K562 (cell line): ENCODE data around the gene TSPAN3. TPM values are rescaled to one million over a fixed set of nuclear protein-coding genes. Genes with fewer than 3 reads are reported as not detected.

ENCODE experiments used
- ATAC-seq: fragments of 200-7000 bp; cut with Tn5 transposase; 3 replicates; pipeline ENCODE4 v1.9.1; 2020; ENCODE audit warnings: moderate library complexity
- BruUV-seq: library from RNA; stranded (reverse); fragments of 400-500 nt; replicated peaks from 2 replicates; lab custom pipeline; 2021; lab: Mats Ljungman, UMichigan
- CTCF ChIA-PET: fragments of 300-600 bp; formaldehyde crosslinking; extraction: SDS; loops from one replicate; lab custom pipeline; 2021; ENCODE audit warnings: low intra/inter-chr PET ratio; lab: Yijun Ruan, JAX
- POLR2A ChIA-PET: fragments of 300-600, 350-650 bp; sonication (Branson Sonifier 250); formaldehyde crosslinking; extraction: SDS; loops from one replicate; lab custom pipeline; 2021; ENCODE audit warnings: antibody characterized with exemption, inconsistent platforms; lab: Yijun Ruan, JAX
- DNase-seq, 4 experiments: peaks; one replicate each; pipeline versions ENCODE4 v3.0.0 to v3.0.0-alpha.2; 2011 to 2018; ENCODE audit warnings: low spot score in 3 of 4, mixed read lengths in 3 of 4; ENCODE audit errors: extremely low read depth in 1 of 4
- FAIRE-seq: peaks from 2 replicates; lab custom pipeline; 2011; peaks lifted over from hg19 to GRCh38; lab: Jason Lieb, UNC
- H2AFZ ChIP-seq: 2 replicates; pipeline ENCODE4 v1.6.0; 2011; ENCODE audit warnings: low read depth, low read length, control low read depth, inconsistent platforms
- H3K27ac ChIP-seq: fragments of 200-600 bp; 3 replicates; pipeline ENCODE4 v1.8.0; 2011; ENCODE audit warnings: low read depth, mild to moderate bottlenecking, control low read depth, inconsistent platforms, low read length, moderate library complexity, mixed read lengths; ENCODE audit errors: extremely low read depth
- H3K27me3 ChIP-seq, 2 experiments: fragments of 300-600 bp in 1 of 2; 2 replicates in 1 of 2; 3 replicates in 1 of 2; pipeline versions ENCODE4 v1.6.0 to v1.8.0; 2011; ENCODE audit warnings: inconsistent platforms in 2 of 2, low read length in 2 of 2, mild to moderate bottlenecking in 1 of 2, mixed read lengths in 1 of 2, moderate library complexity in 1 of 2; ENCODE audit not compliant: control insufficient read depth in 2 of 2, insufficient read depth in 2 of 2
- H3K36me3 ChIP-seq: fragments of 300-600 bp; 3 replicates; pipeline ENCODE4 v1.8.0; 2011; ENCODE audit warnings: mild to moderate bottlenecking, low read length, inconsistent platforms; ENCODE audit not compliant: control insufficient read depth, insufficient read depth
- H3K4me1 ChIP-seq, 2 experiments: fragments of 200-600 bp in 1 of 2; replicated peaks in 1 of 2; 2 replicates in 1 of 2; 3 replicates in 1 of 2; pipeline versions ENCODE4 v1.5.1 to v1.8.0; 2011; ENCODE audit warnings: inconsistent platforms in 2 of 2, low read length in 2 of 2, mild to moderate bottlenecking in 1 of 2, mixed read lengths in 1 of 2, moderate library complexity in 1 of 2; ENCODE audit not compliant: control insufficient read depth in 2 of 2, insufficient read depth in 2 of 2
- H3K4me2 ChIP-seq: 2 replicates; pipeline ENCODE4 v1.6.1; 2011; ENCODE audit warnings: low read length, control low read depth, inconsistent platforms, mixed read lengths; ENCODE audit not compliant: insufficient read depth
- H3K4me3 ChIP-seq: fragments of 200-600 bp; sonication (generic), shearing (Covaris generic); 2 replicates; pipeline ENCODE4 v1.5.1; 2016; ENCODE audit warnings: control low read depth, inconsistent platforms
- H3K79me2 ChIP-seq: fragments of 200-600 bp; 3 replicates; pipeline ENCODE4 v1.8.0; 2011; ENCODE audit warnings: low read length, inconsistent platforms; ENCODE audit not compliant: control insufficient read depth, insufficient read depth
- H3K9ac ChIP-seq, 2 experiments: 2 replicates each; pipeline versions ENCODE4 v1.6.0 to v1.6.1; 2011; ENCODE audit warnings: low read depth in 2 of 2, low read length in 2 of 2, control low read depth in 1 of 2, inconsistent platforms in 1 of 2, mild to moderate bottlenecking in 1 of 2, mixed read lengths in 1 of 2; ENCODE audit not compliant: insufficient read depth in 1 of 2
- H3K9me1 ChIP-seq: one replicate; pipeline ENCODE4 v1.6.0; 2011; ENCODE audit warnings: inconsistent platforms, mild to moderate bottlenecking, low read length, moderate library complexity; ENCODE audit not compliant: control insufficient read depth, insufficient read depth
- H3K9me3 ChIP-seq: replicated peaks from 2 replicates; pipeline ENCODE4 v1.5.1; 2011; ENCODE audit warnings: low read depth, low read length, inconsistent platforms; ENCODE audit not compliant: control insufficient read depth, insufficient read depth
- H4K20me1 ChIP-seq: replicated peaks from 2 replicates; pipeline ENCODE4 v1.6.1; 2011; ENCODE audit warnings: low read length, inconsistent platforms, mixed read lengths; ENCODE audit not compliant: control insufficient read depth, insufficient read depth
- ATF1 ChIP-seq, 2 experiments: fragments of 450-650 bp in 1 of 2; IDR thresholded peaks; 2 replicates each; pipeline ENCODE4 v1.6.1; 2016; ENCODE audit warnings: missing compliant biosample characterization in 1 of 2, missing genetic modification characterization in 1 of 2
- DNMT1 ChIP-seq: fragments of 450-650 bp; IDR thresholded peaks from 2 replicates; pipeline ENCODE4 v1.6.1; 2016; ENCODE audit warnings: antibody characterized with exemption, mild to moderate bottlenecking
- KAT2B ChIP-seq: IDR thresholded peaks from one replicate; pipeline ENCODE4 v1.6.1; 2012; ENCODE audit warnings: low read depth, mild to moderate bottlenecking, control low read depth, inconsistent platforms, low read length, moderate library complexity
- NFE2L1 ChIP-seq: fragments of 450-650 bp; IDR thresholded peaks from 2 replicates; pipeline ENCODE4 v1.6.1; 2016; ENCODE audit warnings: missing genetic modification characterization, low read depth, mild to moderate bottlenecking, missing compliant biosample characterization, moderate library complexity, borderline replicate concordance
- NR2C2 ChIP-seq, 2 experiments: fragments of 200-800 bp in 1 of 2; sonication (Bioruptor generic) in 1 of 2; sonication (generic) in 1 of 2; formaldehyde crosslinking in 1 of 2; IDR thresholded peaks; 2 replicates each; pipeline versions ENCODE4 v1.6.1 to v1.8.0; 2016 to 2022; ENCODE audit warnings: mild to moderate bottlenecking in 1 of 2, missing compliant biosample characterization in 1 of 2, missing genetic modification characterization in 1 of 2, missing genetic modification reagents in 1 of 2
- RBM25 ChIP-seq: fragments of 200-400 bp; formaldehyde crosslinking; IDR thresholded peaks from 2 replicates; pipeline ENCODE4 v1.6.1; 2018; ENCODE audit warnings: low read length, low read depth, moderate library complexity; ENCODE audit not compliant: severe bottlenecking
- SLC30A9 ChIP-seq: fragments of 250-450 bp; sonication (Bioruptor Pico); IDR thresholded peaks from 2 replicates; pipeline ENCODE4 v1.8.0; 2022; ENCODE audit warnings: mild to moderate bottlenecking, moderate library complexity
- SRSF7 ChIP-seq: fragments of 200-400 bp; formaldehyde crosslinking; optimal IDR thresholded peaks from 2 replicates; pipeline ENCODE3; 2017; ENCODE audit warnings: mild to moderate bottlenecking, low read depth, low read length
- ZNF121 ChIP-seq: sonication (generic); formaldehyde crosslinking; conservative IDR thresholded peaks from 2 replicates; pipeline ENCODE4 v1.8.0; 2022; ENCODE audit warnings: missing genetic modification reagents
- ZNF76 ChIP-seq: fragments of 250-450 bp; sonication (Bioruptor Pico); IDR thresholded peaks from 2 replicates; pipeline ENCODE4 v1.4.0; 2020; ENCODE audit warnings: mild to moderate bottlenecking, moderate library complexity, borderline replicate concordance
- in situ Hi-C: fragments of 300-500 bp; cut with MboI; formaldehyde crosslinking; loops from 4 replicates; pipeline ENCODE4 v1.15.0; 2018; ENCODE audit warnings: inconsistent platforms, mixed read lengths
- intact Hi-C: fragments of 100-400 bp; cut with micrococcal nuclease; formaldehyde crosslinking; loops from 2 replicates; pipeline ENCODE4 v1.14.2; 2022
- polyA plus RNA-seq, 8 experiments: library from polyadenylated mRNA; depleted of rRNA in 4 of 8; stranded (reverse) in 5 of 8; unstranded in 3 of 8; fragments of >200 nt; fragmentation: Nextera tagmentation in 2 of 8; fragmentation: Illumina TruSeq in 1 of 8; extraction: Ambion mirVana in 2 of 8; extraction: Trizol in 1 of 8; gene quantifications; 2 replicates each; pipeline versions ENCODE4 v1.2.1 to v1.2.3, GENCODE V29; 2011 to 2014; ENCODE audit warnings: inconsistent platforms in 1 of 8, missing spikeins in 1 of 8
- total RNA-seq, 7 experiments: library from RNA; depleted of rRNA in 6 of 7; stranded (reverse); fragments of >200 nt in 6 of 7; fragmentation: Illumina TruSeq in 2 of 7; extraction: Trizol in 2 of 7; gene quantifications; 2 replicates each; pipeline versions ENCODE4 v1.2.1 to v1.2.3, GENCODE V29; 2011 to 2021; ENCODE audit warnings: low replicate concordance in 1 of 7
- TF ChIP-seq, protein P1 (sequence below): fragments of 250-450 bp; sonication (Bioruptor Pico); IDR thresholded peaks from 2 replicates; pipeline ENCODE4 v1.8.0; 2022; ENCODE audit warnings: inconsistent platforms
- TF ChIP-seq, protein P2 (sequence below): fragments of 450-650 bp; IDR thresholded peaks from 2 replicates; pipeline ENCODE4 v1.6.1; 2017; ENCODE audit warnings: antibody characterized with exemption

TSPAN3 gene
- total and polyA plus RNA-seq, 9 of the 15 experiments (the other 6 are each of a cell fraction or from before 2014, with no cell fraction given), result 14.3 to 144 (median 71.1) TPM

GRCh38 chr15:77063249-77063648, 7.7 kb downstream of the TSPAN3 start:
- FAIRE-seq (no peak), ATAC-seq (no peak), DNase-seq (no peak)
- no TSS peak for BruUV-seq
- ChIA-PET CTCF (no interaction called here), POLR2A (no interaction called here)
- H3K9me1 ChIP-seq, result peaks cover 3% of the 10 kb centered on the region
- in situ Hi-C loops, result no loop called here
- H3K27ac ChIP-seq, result no peak overlapping the region
- H4K20me1 ChIP-seq, result 0 out of 2 replicates have a peak, but pooled peaks cover 7% of the 10 kb centered on the region
- H2AFZ ChIP-seq, result no peak overlapping the region
- no peak overlapping the region for H3K4me3 ChIP-seq
- no peaks in the 10 kb centered on the region for H3K9me3 ChIP-seq
- no peak overlapping the region for H3K9ac ChIP-seq
- H3K79me2 ChIP-seq, result peaks cover 44% of the 10 kb centered on the region
- H3K27me3 ChIP-seq, result no peaks in the 10 kb centered on the region
- no peak overlapping the region for H3K4me2 ChIP-seq
- TF ChIP-seq RBM25, result peak; percentile 31
- TF ChIP-seq SLC30A9 (CRISPR knock-in tag), result no peak
- TF ChIP-seq ZNF76, result no peak
- peak; percentile 74 for TF ChIP-seq ZNF121 (CRISPR knock-in tag)
- TF ChIP-seq NR2C2 (CRISPR knock-in tag; IDR thresholded peaks at IDR 0.05), result no peak
- TF ChIP-seq NR2C2 (tag; IDR thresholded peaks at IDR 0.05), result no peak
- no peak for TF ChIP-seq NFE2L1
- peaks cover 5 to 27% of the 10 kb centered on the region in 2 experiments for H3K4me1 ChIP-seq
- H3K36me3 ChIP-seq, result peaks cover 2% of the 10 kb centered on the region; the same call in 1 of the 3 replicates
- intact Hi-C loops, result no loop called here

GRCh38 chr15:77060546-77060945, 10.4 kb downstream of the TSPAN3 start:
- H3K4me2 ChIP-seq, result no peak overlapping the region
- H3K9ac ChIP-seq, result no peak overlapping the region
- ChIA-PET POLR2A (no interaction called here), CTCF (no interaction called here)
- no peaks in the 10 kb centered on the region for H3K27me3 ChIP-seq
- in situ Hi-C loops, result no loop called here
- H3K9me3 ChIP-seq, result no peaks in the 10 kb centered on the region
- no peak for TF ChIP-seq SRSF7
- TF ChIP-seq, protein P1, sequence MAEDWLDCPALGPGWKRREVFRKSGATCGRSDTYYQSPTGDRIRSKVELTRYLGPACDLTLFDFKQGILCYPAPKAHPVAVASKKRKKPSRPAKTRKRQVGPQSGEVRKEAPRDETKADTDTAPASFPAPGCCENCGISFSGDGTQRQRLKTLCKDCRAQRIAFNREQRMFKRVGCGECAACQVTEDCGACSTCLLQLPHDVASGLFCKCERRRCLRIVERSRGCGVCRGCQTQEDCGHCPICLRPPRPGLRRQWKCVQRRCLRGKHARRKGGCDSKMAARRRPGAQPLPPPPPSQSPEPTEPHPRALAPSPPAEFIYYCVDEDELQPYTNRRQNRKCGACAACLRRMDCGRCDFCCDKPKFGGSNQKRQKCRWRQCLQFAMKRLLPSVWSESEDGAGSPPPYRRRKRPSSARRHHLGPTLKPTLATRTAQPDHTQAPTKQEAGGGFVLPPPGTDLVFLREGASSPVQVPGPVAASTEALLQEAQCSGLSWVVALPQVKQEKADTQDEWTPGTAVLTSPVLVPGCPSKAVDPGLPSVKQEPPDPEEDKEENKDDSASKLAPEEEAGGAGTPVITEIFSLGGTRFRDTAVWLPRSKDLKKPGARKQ (CRISPR knock-in tag), result no peak
- no peak for TF ChIP-seq ATF1 (CRISPR knock-in tag; IDR thresholded peaks at IDR 0.05)
- no peak for TF ChIP-seq ATF1 (tag; IDR thresholded peaks at IDR 0.05)
- TF ChIP-seq KAT2B, result no peak
- TF ChIP-seq, protein P2, sequence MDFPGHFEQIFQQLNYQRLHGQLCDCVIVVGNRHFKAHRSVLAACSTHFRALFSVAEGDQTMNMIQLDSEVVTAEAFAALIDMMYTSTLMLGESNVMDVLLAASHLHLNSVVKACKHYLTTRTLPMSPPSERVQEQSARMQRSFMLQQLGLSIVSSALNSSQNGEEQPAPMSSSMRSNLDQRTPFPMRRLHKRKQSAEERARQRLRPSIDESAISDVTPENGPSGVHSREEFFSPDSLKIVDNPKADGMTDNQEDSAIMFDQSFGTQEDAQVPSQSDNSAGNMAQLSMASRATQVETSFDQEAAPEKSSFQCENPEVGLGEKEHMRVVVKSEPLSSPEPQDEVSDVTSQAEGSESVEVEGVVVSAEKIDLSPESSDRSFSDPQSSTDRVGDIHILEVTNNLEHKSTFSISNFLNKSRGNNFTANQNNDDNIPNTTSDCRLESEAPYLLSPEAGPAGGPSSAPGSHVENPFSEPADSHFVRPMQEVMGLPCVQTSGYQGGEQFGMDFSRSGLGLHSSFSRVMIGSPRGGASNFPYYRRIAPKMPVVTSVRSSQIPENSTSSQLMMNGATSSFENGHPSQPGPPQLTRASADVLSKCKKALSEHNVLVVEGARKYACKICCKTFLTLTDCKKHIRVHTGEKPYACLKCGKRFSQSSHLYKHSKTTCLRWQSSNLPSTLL, result no peak
- TF ChIP-seq DNMT1, result no peak
- FAIRE-seq, result no peak
- DNase-seq, result no peak
- H3K4me1 ChIP-seq, result peaks cover 5 to 14% of the 10 kb centered on the region in 2 experiments; a peak in 4 of 5 replicates
- ATAC-seq, result no peak
- no peaks in the 10 kb centered on the region for H4K20me1 ChIP-seq
- no peak overlapping the region for H2AFZ ChIP-seq
- no peak overlapping the region for H3K4me3 ChIP-seq
- H3K36me3 ChIP-seq, result peaks cover 2% of the 10 kb centered on the region; the same call in 1 of the 3 replicates
- peaks cover 26% of the 10 kb centered on the region for H3K79me2 ChIP-seq
- intact Hi-C loops, result no loop called here
- no peaks in the 10 kb centered on the region for H3K9me1 ChIP-seq
- no peak overlapping the region for H3K27ac ChIP-seq
- BruUV-seq, result no TSS peak
